Activated CD8-positive, alpha-beta memory T cell treated with anti-CD3 and anti-CD28 coated beads for 48 hours (primary cell): ENCODE data around the gene DYSF.

Experiments
- DNase-seq, 3 experiments: peaks; one replicate each; pipeline ENCODE4 v3.0.0-alpha.2; 2020; ENCODE audit warnings: low read depth in 2 of 3, low spot score in 2 of 3

Gene DYSF

DNA sequence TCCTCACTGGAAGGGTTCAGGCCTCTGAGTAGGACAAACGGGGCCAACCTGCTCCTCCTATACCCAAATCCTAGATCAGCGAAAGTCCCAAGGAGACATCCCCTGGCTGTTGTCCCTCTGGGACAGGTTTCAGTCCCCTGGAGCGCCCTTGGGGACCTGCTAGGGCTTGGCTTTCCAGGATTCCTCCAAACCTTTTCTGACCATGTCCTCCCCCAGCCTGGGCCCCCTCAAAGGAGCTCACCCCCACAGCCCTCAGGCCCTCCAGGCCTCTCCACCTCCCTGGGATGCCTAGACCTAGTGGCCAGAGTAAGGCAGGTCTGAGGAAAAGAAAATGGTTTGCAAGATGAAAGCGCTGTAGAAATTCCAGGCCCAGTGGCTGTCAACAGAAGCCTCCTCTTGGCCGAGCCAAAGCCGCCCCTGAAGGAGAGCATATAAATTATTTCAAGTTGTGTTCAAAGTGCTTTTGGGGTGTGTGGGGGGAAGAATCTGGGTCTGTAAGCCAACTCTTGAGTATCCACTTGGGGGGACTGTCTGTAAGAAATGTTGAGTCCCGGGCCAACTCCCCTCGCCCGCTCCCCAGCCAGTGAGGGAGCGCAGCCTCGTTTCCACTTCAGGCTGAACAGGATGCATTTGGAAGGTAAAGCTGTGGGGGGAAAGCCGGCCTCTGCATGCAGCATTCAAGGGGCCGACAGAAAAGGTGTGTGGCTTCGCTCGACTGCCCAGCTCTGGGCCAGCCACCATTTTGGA is 158.6 kb downstream of the DYSF start:
- no peak for DNase-seq

DNA sequence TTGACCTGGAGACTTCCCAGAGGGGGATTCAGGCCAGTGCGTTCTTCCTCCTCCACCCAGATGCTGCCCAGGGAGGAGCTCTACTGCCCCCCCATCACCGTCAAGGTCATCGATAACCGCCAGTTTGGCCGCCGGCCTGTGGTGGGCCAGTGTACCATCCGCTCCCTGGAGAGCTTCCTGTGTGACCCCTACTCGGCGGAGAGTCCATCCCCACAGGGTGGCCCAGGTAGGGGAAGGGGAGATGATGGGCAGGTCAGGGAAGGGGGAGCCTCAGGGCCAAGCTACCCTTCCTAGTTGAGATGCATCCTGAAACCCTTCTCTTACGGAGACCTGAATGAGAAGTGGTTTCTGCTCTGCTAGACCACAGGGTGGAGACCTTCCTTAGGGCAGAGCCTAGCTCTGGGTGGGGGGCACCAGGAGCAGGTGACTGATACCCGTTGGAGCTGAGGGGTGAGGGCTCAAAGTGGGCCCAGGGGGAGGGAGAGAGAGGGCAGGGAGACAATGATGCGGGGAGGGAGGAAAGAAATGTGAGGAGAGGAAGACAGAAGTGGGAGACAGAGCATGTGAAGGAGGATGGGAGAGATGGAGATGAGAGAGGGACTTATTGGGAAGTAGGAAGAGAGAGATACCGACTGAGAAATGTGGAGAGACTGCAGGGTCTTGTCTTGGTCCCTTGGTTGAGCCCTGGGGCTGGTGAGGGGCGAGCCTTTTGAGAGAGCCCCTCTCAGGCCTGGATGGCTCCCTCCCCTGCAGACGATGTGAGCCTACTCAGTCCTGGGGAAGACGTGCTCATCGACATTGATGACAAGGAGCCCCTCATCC is 159.4 kb downstream of the DYSF start:
- DNase-seq = no peak

DNA sequence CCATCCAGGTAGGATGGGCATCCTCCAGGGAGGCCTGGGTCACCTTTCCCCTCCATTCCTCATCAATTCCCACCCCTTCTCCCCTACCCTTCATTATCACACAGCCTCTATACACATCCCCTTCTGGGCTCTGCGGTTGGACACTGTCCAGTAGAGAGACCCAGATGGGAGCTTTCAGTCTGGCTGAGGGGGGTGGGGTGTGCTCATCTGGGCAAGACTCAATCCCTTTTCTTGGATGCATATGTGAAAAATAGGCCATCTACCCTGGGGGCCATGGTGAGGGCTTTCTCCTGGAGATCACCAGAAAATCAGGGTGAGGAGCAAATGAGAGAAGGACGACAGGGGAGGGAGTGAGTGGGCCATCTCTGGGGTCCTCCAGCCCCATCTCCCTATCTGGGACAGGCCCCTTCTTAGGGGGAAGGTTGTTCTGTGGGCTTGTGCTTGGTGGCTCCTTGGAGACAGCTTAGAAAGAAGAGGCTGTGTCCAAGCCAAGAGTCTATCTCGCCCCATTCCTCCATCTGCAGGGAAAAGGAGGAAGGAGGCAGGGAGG is 160.1 kb downstream of the DYSF start:
- no peak for DNase-seq

DNA sequence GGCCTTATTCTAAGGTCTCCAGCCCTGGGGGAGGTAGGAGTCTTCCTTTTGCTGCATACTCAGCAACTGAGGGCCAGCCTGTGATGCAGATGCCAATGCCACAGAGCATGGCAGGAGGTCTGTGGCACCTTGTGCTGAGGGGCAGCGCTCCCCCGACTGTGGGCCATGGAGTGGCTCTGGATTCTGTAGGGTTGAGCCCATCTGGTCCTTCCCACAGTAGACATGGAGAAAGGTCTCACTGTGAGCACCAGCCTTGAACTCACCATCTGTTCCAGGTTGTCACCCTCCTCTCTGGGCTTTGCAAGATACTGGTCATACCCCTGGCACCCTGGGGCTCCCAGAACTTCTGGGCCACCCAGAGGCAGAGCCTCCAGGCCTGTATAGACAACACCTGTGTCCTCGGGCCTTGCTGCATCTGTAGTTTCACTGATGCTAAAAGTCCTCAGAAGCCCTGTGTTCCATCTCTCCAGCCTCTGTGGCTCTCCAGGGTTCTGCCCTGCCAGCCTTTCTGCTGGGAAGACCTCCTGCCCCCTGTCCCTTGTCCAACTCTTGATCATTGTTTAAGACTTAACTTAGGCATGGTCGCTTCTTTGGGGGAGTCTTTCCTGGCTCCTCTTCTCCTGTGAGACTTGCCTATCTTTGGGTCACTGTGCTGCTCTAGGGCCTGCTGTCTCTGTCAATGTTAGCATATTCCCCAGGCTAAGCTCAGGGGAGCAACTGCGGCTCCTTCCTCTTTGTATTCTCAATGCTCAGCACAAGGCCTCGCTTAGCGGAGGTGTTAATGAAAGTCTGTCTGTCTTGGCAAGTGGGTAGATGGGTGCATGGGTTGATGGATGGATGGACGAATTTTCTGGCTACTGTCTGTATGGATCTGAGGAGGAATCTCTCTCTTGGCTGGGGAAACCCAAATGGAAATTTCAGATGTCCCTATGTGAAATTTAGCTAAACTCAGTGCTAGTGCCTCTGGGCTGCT is 160.9 kb downstream of the DYSF start:
- no peak for DNase-seq

DNA sequence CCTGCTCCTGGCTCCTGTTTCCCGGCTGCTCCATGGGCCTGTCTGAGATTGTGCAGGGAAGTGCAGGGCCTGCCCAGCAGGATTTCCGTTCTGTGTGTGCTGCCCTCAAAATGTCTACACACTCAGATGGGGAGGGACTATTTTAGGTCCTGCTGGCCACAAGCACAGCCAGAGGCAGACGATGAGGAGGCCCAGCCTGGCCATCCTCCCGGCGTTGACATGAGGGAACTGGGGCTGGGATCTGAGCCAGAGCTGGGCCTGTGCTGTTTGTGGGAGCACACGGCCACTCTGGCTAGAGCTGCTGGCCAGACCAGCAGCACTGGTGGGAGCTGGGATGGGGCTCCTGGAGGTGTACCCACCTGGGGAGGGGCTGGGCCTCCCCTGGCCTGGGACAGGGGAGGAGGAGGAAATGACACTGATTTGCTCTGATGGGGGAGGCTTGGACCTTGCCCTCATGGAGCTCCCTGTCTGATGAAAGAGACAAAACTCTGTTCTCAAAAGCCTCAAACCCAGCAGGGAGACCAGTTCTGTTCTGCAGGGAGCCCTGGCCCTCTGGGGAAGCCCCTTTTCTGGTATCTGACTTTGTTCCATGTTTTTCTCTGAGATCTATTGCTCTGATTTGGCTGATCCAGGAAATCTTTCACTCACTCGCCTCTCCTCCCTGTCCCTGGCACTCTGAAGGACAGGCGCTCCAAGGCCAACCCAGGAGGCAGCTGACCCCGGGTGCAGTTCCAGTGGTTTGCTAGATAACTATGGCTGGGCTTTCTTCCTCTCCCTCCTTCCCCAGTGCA is 161.8 kb downstream of the DYSF start:
- DNase-seq = no peak

DNA sequence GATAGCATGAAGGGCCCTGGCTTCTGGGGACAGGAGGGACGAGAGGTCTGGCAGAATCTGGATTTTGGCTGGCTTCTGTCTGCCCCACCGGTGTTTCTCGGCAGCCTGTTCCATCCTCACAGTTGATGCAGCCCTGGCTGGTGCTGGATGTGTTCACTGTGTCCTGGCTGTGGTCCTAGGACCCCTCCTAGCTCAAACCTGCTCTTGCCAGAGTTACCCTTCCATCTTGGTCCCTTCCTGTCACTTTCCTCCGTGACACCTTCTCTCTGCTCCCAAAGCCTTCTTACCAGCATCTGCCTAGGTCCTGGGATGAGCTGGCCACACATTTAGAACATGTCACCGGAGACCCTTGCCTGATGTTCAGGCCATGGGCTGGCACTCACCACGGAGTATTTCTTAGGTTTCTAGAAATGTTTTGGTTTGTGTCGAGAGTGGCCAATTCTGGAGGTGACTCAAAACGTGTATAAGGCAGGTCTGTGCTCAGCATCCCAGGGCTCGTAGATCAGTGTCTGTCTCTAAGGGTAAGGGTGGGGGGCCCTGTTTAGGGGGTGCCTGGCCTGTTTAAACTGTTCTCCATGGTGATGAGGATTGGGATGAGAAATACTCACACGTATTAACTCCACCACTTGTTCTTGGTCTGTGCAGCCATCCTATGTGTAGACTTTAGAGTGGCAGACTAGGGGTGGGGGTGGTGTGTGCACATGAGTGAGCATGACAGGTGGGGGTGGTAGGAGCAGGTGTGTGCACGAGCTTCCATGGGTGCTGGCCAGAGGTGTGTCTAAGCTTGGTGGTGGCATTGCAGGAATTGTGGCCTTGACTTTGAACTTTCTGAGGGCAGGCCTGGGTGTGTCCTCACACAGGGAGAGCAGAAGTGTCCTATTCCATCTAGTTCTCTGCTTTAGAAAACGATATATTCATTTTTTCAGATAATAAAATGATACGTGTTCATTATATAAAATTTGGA is 162.7 kb downstream of the DYSF start:
- no peak for DNase-seq

DNA sequence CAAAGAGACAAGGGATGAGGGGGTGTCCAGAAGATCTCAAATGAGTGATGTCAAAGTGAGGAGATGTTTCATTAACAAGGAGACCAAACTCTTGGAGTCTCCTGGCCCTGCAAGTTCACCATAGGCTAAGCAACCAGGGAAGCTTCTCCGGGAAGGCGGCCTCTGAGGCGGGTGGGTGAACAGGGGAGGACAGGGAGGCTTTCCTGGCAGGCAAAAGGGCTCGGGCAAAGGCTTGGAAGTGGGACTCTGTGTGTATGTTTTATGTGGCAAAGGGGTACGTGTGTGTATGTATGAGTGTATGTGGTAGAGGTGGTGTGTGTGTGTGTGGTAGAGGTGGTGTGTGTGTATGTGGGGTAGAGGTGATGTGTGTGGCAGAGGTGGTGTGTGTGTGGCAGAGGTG is 163.9 kb downstream of the DYSF start:
- no peak for DNase-seq

DNA sequence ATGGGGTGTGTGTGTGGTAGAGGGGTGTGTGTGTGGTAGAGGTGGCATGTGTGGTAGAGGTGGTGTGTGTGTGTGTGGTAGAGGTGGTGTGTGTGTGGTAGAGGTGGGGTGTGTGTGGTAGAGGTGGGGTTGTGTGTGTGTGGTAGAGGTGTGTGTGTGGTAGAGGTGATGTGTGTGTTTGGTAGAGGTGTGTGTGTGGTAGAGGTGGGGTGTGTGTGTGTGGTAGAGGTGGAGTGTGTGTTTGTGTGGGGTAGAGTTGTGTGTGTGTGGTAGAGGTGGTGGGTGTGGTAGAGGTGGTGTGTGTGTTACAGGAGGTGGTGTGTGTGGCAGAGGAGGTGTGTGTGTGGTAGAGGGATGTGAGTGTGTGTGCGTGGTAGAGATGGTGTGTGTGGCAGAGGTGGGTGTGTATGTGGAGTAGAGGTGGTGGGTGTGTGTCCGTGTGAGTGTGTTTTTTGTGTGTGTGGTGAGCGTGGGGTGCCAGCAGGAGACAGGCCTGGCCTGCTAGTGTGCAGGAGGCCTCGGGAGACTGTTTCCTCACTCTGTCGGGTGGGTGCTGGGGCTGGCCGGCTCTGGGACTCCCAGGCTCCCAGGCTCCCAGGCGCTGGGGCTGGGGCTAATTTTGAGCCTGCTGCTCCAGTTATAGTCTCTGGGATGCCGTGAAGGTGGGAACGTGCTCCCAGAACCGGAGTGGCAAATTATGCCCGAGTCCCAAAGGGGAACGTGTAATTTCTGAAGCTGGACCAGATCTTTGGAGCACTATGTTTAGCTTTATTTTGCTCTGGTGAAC is 165.2 kb downstream of the DYSF start:
- DNase-seq = no peak

DNA sequence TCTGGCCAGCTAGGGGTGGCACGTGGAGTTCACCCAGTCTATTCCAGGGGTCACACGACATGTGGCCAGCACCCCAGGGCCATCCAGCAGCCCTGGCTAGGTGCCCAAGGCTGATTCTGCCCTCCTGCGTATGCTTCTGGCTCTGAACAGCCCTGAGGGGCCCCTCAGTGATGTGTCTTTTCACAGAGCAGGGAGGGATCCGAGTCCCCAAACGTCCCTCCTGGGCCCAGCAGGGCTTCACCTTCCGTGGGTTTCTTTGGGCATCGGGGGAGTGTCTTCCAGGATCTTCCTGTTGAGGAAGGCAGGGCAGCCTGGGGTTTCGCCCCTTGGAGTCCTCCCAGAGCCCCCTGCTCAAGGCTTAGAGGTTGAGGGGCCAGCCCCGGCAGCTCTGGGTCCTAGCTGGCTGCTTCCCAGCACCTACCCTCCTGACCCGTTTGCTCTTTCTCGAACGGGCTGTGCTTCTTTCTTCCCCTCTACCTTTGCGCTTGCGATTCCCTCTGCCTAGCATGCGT is 165.9 kb downstream of the DYSF start:
- DNase-seq = no peak

DNA sequence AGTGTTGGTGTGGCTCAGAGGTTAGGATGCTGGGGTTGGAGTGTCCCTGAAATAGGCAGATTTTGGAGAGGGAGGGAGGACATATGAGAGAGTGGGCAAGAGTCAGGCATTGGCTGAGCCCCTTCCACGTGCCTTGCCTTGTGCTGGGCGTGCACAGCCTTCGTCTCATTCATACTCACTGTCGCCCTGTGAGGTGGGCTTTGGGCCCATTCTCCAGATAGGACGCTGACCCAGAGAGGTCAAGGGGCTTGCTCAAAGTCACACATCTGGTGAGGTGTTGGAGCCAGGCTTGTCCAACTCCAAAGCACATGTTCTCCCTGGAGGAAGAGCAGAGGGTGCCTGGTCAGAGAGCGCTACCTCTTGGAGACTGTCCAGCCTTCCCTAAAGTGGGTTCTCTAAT is 166.8 kb downstream of the DYSF start:
- DNase-seq = no peak

DNA sequence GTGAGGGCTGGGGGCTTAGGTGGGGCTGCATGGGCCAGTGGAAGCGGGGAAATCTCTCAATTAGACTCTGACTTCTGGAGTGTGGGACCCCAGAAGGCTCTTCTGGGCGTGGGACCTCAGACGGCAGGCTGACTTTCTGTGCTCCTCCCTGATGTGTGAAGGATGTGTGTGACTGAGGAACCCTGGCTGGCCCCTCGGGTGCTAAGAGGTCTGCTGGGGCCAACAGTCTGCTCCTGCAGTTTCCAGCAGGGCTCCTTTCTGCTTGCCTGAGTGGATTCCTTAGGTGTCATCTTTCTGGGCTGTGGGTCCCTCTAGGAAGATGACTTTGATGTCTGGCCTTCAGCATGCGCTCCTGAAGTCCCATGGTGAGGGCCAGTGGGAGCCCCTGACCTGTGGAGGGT is 167.5 kb downstream of the DYSF start:
- DNase-seq = no peak

DNA sequence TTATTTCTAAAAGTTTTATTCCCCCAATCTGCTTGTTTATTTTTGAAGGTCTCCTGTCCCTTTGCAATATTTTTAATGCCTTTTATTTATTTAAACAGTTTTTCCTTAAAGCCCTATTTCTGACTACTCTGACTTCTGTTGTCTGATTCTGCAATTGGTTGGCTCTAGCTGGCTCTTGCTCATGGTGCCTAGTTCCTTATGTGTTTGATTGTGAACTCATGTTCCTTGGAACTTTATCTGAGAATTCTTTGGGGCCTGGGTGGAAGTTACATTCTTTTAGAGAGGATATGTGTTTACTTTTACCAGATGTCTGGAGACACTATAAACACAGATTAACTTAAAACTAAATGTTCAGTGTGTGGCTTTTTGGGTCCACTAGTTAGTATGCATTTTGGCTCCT is 175.9 kb downstream of the DYSF start:
- no peak for DNase-seq

DNA sequence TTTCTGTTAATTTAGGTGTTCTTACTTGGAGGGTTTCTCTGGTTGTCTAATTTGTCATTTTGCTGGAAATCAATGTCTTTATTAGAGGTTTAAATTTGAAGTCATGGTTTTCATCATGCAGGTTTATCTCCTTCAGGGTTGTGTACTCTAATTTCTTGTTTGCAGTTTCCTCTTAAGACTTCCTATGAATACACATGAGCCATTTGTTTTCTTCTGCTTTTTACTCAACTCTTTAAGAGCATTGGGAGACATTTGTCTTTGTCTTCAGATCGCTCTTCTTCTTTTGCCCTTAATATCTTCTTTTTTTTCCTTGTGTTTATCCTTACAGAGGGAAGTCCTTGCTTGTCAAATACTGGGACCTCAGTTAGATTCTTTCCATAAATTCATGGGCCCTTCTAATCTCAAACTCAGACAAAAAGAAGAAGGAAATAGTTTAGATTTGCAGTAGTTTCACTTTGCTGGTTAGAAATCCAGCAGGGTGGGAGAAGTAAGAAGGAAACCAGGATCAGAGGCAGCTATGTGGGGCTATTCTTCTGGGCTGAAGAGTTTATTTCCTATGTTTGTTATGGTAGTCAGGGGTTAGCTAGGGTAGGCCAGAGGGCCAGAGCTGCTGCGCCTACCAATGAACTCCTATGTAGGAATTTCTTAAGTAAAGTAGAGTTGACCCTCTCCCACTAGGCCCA is 176.6 kb downstream of the DYSF start:
- DNase-seq = no peak

DNA sequence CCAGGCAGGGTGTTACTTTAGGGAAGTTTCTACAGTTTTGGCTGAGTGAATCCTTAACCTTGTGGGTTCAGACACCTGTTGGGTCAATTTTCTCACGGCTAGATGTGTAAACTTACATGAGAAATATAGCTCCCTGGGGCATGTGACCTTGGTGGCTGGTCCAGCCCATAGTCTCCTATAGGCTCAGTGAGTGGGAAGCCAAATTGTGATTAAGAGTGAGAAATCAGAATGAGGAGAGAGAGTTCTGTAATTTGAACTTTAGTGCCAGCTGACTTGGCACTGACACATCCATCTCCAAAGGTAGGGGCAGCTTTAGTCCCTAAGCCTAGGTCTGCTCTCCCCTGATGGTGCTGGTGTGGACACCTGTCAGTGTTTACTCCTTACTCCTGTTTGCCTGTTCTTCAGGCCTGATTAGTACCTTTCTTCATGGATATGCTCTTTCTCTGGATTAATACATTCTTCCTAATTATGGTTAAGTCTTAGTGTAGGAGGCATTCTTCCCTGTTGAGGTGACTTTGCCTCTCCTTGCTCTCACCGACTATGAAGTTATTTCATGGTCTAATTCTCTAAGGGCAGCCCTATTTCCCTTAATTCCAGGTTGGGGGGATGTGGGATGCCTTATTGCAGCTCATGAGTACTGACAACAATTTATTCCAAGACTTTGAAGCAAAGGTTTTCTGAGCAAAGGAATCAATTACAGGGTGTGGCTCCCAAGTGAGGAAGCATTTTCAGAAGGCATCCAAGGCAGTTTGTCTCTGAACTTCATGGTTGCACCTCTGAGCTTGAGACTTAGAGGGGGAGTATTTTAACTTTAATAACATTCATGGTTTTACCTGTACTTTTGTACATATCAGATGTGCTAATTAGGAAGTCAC is 177.3 kb downstream of the DYSF start:
- no peak for DNase-seq

DNA sequence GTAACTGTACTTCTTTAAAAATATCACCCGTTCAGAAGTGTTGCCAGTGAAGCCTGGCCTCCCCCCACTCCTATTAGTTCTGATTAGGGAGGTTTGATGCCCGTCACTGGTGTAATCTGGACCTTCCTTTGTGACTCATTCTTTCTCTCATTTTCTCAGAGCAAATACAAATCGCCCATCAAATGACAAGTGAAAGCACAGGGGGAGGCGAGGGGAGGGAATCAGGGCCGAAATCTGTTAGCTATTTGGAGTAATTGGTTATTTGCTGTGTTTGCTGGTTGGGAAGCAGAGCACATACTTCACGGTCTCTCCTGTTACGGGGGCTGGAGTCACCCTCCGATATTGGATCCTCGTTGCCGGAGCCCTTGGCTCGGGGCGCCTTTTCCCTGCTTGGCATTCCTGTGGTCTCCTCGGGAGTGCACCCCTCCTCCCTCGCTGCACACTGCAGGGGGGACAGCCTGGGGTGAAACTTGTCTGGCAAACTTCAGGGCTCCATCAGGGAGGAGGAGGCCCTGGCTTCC is 178.1 kb downstream of the DYSF start:
- DNase-seq = no peak

DNA sequence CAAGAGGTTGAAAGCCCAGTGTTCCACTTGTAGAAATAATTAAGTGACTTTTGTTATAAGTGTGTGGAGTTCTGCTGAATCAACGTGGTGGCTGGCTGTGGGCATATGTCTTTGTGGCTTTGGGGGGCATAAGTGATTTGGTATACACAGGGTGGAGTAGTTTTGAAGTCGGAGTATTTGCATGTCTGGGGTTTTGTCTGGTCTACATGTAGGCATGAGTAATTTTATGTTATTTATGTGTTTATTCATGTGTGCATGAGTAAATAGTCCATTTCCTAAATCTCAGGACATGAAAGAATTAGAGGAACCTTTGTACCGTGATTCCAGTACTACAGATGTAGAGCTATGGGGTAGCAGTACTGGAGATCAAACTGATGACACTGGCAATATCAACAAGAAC is 179.7 kb downstream of the DYSF start:
- no peak for DNase-seq
